Right lobe of liver (tissue), 6 donors: ENCODE data around the gene UBA1. TPM values are rescaled to one million over a fixed set of nuclear protein-coding genes. Genes with fewer than 3 reads are reported as not detected.

Experiments used
- ATAC-seq, 4 donors: fragments of 200-7000 bp; cut with Tn5 transposase; one replicate each; pipeline ENCODE4 v1.9.1; 2020; ENCODE audit warnings: mild to moderate bottlenecking in 4 of 4, moderate library complexity in 4 of 4
- DNase-seq, 3 donors: peaks; one replicate each; pipeline ENCODE4 v3.0.0-alpha.2; 2020
- H3K27ac ChIP-seq, 3 donors: fragments of 200-600 bp; one replicate each; pipeline ENCODE4 v1.8.0; 2022
- H3K27me3 ChIP-seq, 2 donors: fragments of 200-600 bp; one replicate each; pipeline ENCODE4 v1.8.0; 2022
- H3K36me3 ChIP-seq, 4 donors: fragments of 200-600 bp; sonication (generic) in 1 of 4; one replicate each; pipeline versions ENCODE4 v1.5.1 to v1.8.0; 2017 to 2022; ENCODE audit warnings: control low read depth in 1 of 4
- H3K4me1 ChIP-seq, 4 donors: fragments of 200-600 bp; sonication (generic) in 1 of 4; one replicate each; pipeline versions ENCODE4 v1.5.1 to v1.8.0; 2017 to 2022; ENCODE audit warnings: control low read depth in 1 of 4
- H3K4me3 ChIP-seq, 3 donors: fragments of 200-600 bp; one replicate each; pipeline ENCODE4 v1.8.0; 2022
- H3K9me3 ChIP-seq, 4 donors: fragments of 200-600 bp; sonication (generic) in 1 of 4; one replicate each; pipeline versions ENCODE4 v1.5.1 to v1.8.0; 2017 to 2022; ENCODE audit warnings: control low read depth in 1 of 4
- CTCF ChIP-seq, 4 donors: fragments of 200-600 bp in 3 of 4; fragments of 450-650 bp in 1 of 4; IDR thresholded peaks; one replicate each; pipeline versions ENCODE4 v1.5.1 to v1.8.0; 2016 to 2022; ENCODE audit warnings: antibody characterized with exemption in 4 of 4, mild to moderate bottlenecking in 2 of 4
- POLR2A ChIP-seq: fragments of 450-650 bp; IDR thresholded peaks from one replicate; pipeline ENCODE4 v1.6.1; 2017; ENCODE audit warnings: antibody characterized with exemption, mild to moderate bottlenecking
- WGBS: methylation state at CpG from one replicate; pipeline ENCODE4 v1.1.6; 2018; ENCODE audit warnings: low coverage, low lambda C conversion rate; ENCODE audit not compliant: insufficient coverage; ENCODE audit errors: missing lambda C conversion rate; 5-methylcytosine and 5-hydroxymethylcytosine counted together
- intact Hi-C, 2 donors: fragments of 100-400 bp; cut with DNase I; formaldehyde crosslinking; loops; one replicate each; pipeline versions ENCODE4 v1.11.2 to v1.14.1; 2022
- total RNA-seq, 6 experiments: library from RNA; depleted of rRNA in 2 of 6; stranded (reverse); fragments of >200 nt in 2 of 6; fragmentation: NEBNext Ultra II Directional in 3 of 6; extraction: Animal tissue kit (Norgen Biotek cat#: 25700) in 3 of 6; gene quantifications; one replicate each; pipeline versions ENCODE4 v1.1.0 to v1.2.4, GENCODE V29; 2016 to 2023
- donor health status: DM: no; HTN: yes; CAD: no.
- donor health status: DM: no; HTN: no; CAD: no.
- donor health status: DM: no; HTN: no; CAD: no.
- donor health status: DM: no; HTN: yes; CAD: no.
- donor health status: DM: no; HTN: yes; CAD: no.

Gene UBA1
- total RNA-seq, 6 experiments from 2014 or later = 85.1 to 120 (median 107) TPM

- 66% methylated on average over 5 of the region's 6 CpGs for WGBS
- no peak for DNase-seq
- ATAC-seq = no peak
These were observed 25.0 kb upstream of the UBA1 start for GRCh38 chrX:47168495-47169073.

GRCh38 chrX:47169273-47169672 lies 24.4 kb upstream of the UBA1 start:
- Histone ChIP-seq H3K4me1 (peaks cover 0 to 6% (median 0%) of the 10 kb centered on the region in 4 donors), H3K27ac (no peak overlapping the region), H3K27me3 (no peaks in the 10 kb centered on the region), H3K9me3 (no peaks in the 10 kb centered on the region), H3K4me3 (no peak overlapping the region), H3K36me3 (peaks cover 0 to 9% (median 0%) of the 10 kb centered on the region in 4 donors)
- TF ChIP-seq CTCF (IDR thresholded peaks at IDR 0.05) (no peak), POLR2A (no peak)
- ATAC-seq (no peak), DNase-seq (no peak)
- WGBS = 75% methylated on average over 5 of the region's 19 CpGs
- intact Hi-C loops = no loop called here

More at GRCh38 chrX:47168495-47169073, 25.0 kb upstream of the UBA1 start:
- Histone ChIP-seq H3K9me3 (no peaks in the 10 kb centered on the region), H3K4me1 (peaks cover 0 to 10% (median 0%) of the 10 kb centered on the region in 4 donors), H3K36me3 (peaks cover 0 to 9% (median 0%) of the 10 kb centered on the region in 4 donors), H3K4me3 (no peak overlapping the region), H3K27ac (no peak overlapping the region), H3K27me3 (no peaks in the 10 kb centered on the region)
- intact Hi-C loops = no loop called here
- TF ChIP-seq CTCF (IDR thresholded peaks at IDR 0.05) (no peak), POLR2A (no peak)

DNA sequence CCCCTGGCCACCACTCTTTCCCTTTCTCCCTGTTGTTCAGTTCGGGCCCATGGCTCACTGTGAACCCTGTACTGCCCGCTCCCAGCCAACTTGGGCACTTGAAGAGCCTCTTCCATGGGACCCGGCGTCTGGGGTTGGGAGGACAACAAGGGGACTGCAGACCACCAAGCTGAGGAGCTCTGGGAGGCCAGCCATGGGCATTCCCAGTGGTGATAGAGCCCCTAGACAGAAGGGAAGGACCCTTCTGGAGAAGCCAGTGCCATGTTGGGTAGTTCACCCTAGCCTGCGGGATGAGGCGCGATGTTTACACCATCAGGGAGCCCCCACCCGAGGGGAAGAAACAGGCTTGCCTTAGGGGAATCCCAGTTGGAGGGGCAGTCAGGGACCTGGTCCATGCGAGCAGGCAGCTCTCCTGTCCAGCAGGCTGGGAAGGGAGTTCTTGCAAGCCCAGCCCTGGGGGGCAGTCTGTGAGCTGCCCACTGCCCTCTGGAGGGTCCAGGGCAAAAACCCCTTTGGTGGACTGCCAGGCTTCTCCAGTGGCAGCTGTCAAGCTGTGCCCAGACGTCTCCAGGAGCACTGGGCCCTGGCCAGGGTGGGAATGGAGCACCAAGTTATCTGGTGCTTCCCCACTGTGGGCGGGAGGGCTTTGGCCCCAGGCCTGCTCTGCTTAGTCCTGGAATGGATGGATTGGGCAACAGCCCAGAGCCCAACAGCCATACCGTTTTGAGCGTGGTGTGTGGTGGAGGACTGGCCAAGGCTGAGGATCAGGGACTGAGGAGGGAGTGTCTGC lies 23.7 kb upstream of the UBA1 start:
- Histone ChIP-seq H3K9me3 (no peaks in the 10 kb centered on the region), H3K4me3 (no peak overlapping the region), H3K27ac (no peak overlapping the region), H3K27me3 (no peaks in the 10 kb centered on the region), H3K4me1 (no peaks in the 10 kb centered on the region), H3K36me3 (peaks cover 0 to 9% (median 0%) of the 10 kb centered on the region in 4 donors)
- no peak for DNase-seq
- intact Hi-C loops = no loop called here
- 40% methylated on average over 1 of the region's 13 CpGs for WGBS
- TF ChIP-seq POLR2A (no peak), CTCF (IDR thresholded peaks at IDR 0.05) (no peak)
- peak; percentile 15 to 49 (median 36) for ATAC-seq

DNA sequence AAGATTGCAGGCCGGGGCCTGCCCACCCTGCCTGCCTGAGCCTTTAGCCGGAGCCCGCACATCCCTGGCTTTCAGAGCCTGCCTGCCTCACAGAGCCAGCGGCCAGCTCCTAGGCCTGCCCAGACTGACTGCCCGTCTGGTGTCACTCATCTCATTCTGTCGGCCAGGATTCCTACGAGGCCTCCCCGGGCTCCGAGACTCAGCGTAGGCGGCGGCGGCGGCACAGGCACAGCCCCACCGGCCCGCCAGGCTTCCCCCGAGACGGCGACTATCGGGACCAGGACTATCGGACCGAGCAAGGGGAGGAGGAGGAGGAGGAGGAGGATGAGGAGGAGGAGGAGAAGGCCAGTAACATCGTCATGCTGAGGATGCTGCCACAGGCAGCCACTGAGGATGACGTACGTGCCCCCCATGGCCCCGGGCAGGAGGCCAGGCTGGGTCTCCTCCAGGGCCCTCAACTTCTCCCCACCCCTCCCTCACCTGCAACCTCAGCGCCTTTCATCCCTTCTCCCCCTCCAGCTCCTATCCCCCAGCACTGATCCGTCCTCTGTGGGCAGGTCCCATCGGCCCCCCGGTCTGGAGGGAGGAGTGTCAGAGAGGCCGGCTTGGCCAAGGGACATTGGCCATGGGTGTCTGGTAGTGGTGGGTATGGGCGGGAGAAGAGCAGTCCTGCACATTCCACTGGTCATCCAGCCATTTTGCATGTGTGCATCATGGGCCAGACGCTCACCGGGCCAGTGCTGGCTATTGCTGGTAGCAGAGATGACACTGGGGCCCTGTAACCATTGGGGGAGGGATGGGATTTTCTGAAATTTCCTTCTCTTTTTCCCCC lies 22.6 kb upstream of the UBA1 start:
- no peak for ATAC-seq
- WGBS = 78% methylated on average over 13 of the region's 34 CpGs

More for the DNA sequence above, 22.6 kb upstream of the UBA1 start:
- no peak overlapping the region for H3K27ac ChIP-seq
- H3K36me3 ChIP-seq = peaks cover 0 to 10% (median 0%) of the 10 kb centered on the region in 4 donors
- no peaks in the 10 kb centered on the region for H3K27me3 ChIP-seq
- no peak overlapping the region for H3K4me3 ChIP-seq
- DNase-seq = no peak
- H3K4me1 ChIP-seq = no peaks in the 10 kb centered on the region
- intact Hi-C loops = no loop called here
- TF ChIP-seq POLR2A (no peak), CTCF (IDR thresholded peaks at IDR 0.05) (no peak)
- no peaks in the 10 kb centered on the region for H3K9me3 ChIP-seq
